Astrocyte (in vitro differentiated cells and primary cell): ENCODE data around the gene RNF150. TPM values are rescaled to one million over a fixed set of nuclear protein-coding genes. Genes with fewer than 3 reads are reported as not detected.

ENCODE experiments used
- DNase-seq: peaks from one replicate; pipeline ENCODE4 v3.0.0-alpha.2; 2010; ENCODE audit warnings: low read depth
- FAIRE-seq: peaks from 2 replicates; lab custom pipeline; 2011; peaks lifted over from hg19 to GRCh38; lab: Jason Lieb, UNC
- H2AFZ ChIP-seq: 2 replicates; pipeline ENCODE4 v1.6.0; 2012; ENCODE audit warnings: low read depth, low read length, inconsistent platforms
- H3K27ac ChIP-seq: 2 replicates; pipeline ENCODE4 v1.5.1; 2011; ENCODE audit warnings: low read depth, low read length, inconsistent platforms
- H3K27me3 ChIP-seq: 2 replicates; pipeline ENCODE4 v1.6.0; 2011; ENCODE audit warnings: low read length, inconsistent platforms; ENCODE audit not compliant: insufficient read depth
- H3K36me3 ChIP-seq: 2 replicates; pipeline ENCODE4 v1.5.1; 2011; ENCODE audit warnings: low read length, inconsistent platforms; ENCODE audit not compliant: insufficient read depth
- H3K4me1 ChIP-seq: 2 replicates; pipeline ENCODE4 v1.5.1; 2011; ENCODE audit warnings: low read length, inconsistent platforms; ENCODE audit not compliant: insufficient read depth
- H3K4me2 ChIP-seq: 2 replicates; pipeline ENCODE4 v1.6.0; 2012; ENCODE audit warnings: low read length, inconsistent platforms
- H3K4me3 ChIP-seq: 2 replicates; pipeline ENCODE4 v1.5.1; 2011; ENCODE audit warnings: low read depth, mild to moderate bottlenecking, low read length, inconsistent platforms; ENCODE audit not compliant: insufficient read depth
- H3K79me2 ChIP-seq: 2 replicates; pipeline ENCODE4 v1.6.0; 2012; ENCODE audit warnings: mild to moderate bottlenecking, low read length, inconsistent platforms; ENCODE audit not compliant: insufficient read depth
- H3K9ac ChIP-seq: 2 replicates; pipeline ENCODE4 v1.6.0; 2012; ENCODE audit warnings: mild to moderate bottlenecking, low read length, inconsistent platforms
- H3K9me3 ChIP-seq: 2 replicates; pipeline ENCODE4 v1.5.1; 2012; ENCODE audit warnings: low read depth, mild to moderate bottlenecking, low read length, inconsistent platforms; ENCODE audit not compliant: insufficient read depth
- H4K20me1 ChIP-seq: 2 replicates; pipeline ENCODE4 v1.6.0; 2012; ENCODE audit warnings: low read length, inconsistent platforms; ENCODE audit not compliant: insufficient read depth
- H3K27ac Mint-ChIP-seq: one replicate; pipeline ENCODE4 v1.8.0; 2021; ENCODE audit warnings: mild to moderate bottlenecking, mixed read lengths; ENCODE audit not compliant: unreplicated experiment
- H3K27me3 Mint-ChIP-seq: one replicate; pipeline ENCODE4 v1.8.0; 2021; ENCODE audit warnings: low read depth, mixed read lengths; ENCODE audit not compliant: unreplicated experiment
- H3K36me3 Mint-ChIP-seq: one replicate; pipeline ENCODE4 v1.8.0; 2021; ENCODE audit warnings: low read depth, mixed read lengths; ENCODE audit not compliant: unreplicated experiment
- H3K4me1 Mint-ChIP-seq: one replicate; pipeline ENCODE4 v1.8.0; 2021; ENCODE audit warnings: low read depth, mixed read lengths; ENCODE audit not compliant: unreplicated experiment
- H3K4me3 Mint-ChIP-seq: one replicate; pipeline ENCODE4 v1.8.0; 2021; ENCODE audit warnings: mild to moderate bottlenecking, moderate library complexity, mixed read lengths; ENCODE audit not compliant: unreplicated experiment
- H3K9me3 Mint-ChIP-seq: one replicate; pipeline ENCODE4 v1.8.0; 2021; ENCODE audit warnings: mild to moderate bottlenecking, mixed read lengths; ENCODE audit not compliant: unreplicated experiment
- CTCF ChIP-seq: IDR thresholded peaks from 2 replicates; pipeline ENCODE4 v1.5.1; 2011; ENCODE audit warnings: low read depth, mild to moderate bottlenecking, inconsistent platforms, low read length, moderate library complexity; ENCODE audit not compliant: insufficient read depth
- EZH2 ChIP-seq: IDR thresholded peaks from 2 replicates; pipeline ENCODE4 v1.6.1; 2012; ENCODE audit warnings: mild to moderate bottlenecking, low read length, inconsistent platforms; ENCODE audit not compliant: insufficient read depth
- total RNA-seq: library from RNA; stranded (reverse); gene quantifications from 2 replicates; pipeline ENCODE4 v1.2.1, GENCODE V29; 2021

Gene RNF150
- total RNA-seq, 1 donor from 2014 or later = 5.2 TPM

DNA sequence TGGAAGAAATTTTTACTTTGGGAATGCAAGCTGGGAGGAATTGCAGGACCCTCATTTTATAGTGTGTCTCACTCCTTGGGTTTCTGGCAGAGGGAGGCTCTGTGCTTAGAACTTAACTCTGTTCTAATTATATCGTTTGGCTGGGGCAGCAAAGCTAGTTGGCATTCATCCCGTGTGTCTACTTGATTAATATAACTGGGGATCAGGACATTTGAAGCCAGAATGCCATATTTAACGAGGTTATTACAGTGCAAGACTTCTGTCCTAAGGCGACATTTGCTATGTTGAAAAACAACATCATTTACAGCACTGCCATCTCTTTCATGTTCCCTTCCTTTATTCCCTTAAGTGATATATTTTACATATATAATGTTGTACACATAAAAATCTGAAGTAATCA lies 198.0 kb downstream of the RNF150 start:
- Histone ChIP-seq H3K27me3 (no peaks in the 10 kb centered on the region), H3K9me3 (no peaks in the 10 kb centered on the region), H2AFZ (no peak overlapping the region), H3K4me2 (no peak overlapping the region), H4K20me1 (no peaks in the 10 kb centered on the region), H3K36me3 (no peaks in the 10 kb centered on the region), H3K4me3 (no peak overlapping the region), H3K9ac (no peak overlapping the region), H3K4me1 (peaks cover 14% of the 10 kb centered on the region), H3K27ac (no peak overlapping the region), H3K79me2 (no peaks in the 10 kb centered on the region)
- DNase-seq = peak; percentile 61
- FAIRE-seq = no peak
- H3K36me3 Mint-ChIP-seq = no peaks in the 10 kb centered on the region
- peaks cover 6% of the 10 kb centered on the region for H3K4me1 Mint-ChIP-seq
- H3K4me3 Mint-ChIP-seq = no peak overlapping the region
- no peaks in the 10 kb centered on the region for H3K9me3 Mint-ChIP-seq
- no peaks in the 10 kb centered on the region for H3K27me3 Mint-ChIP-seq
- TF ChIP-seq EZH2 (no peak), CTCF (no peak)
- no peak overlapping the region for H3K27ac Mint-ChIP-seq

- TF ChIP-seq CTCF = no peak
- no peak for TF ChIP-seq EZH2
- peaks cover 5% of the 10 kb centered on the region for H3K4me1 ChIP-seq
- no peak for DNase-seq
- H3K9me3 ChIP-seq = no peaks in the 10 kb centered on the region
- no peak overlapping the region for H3K4me3 ChIP-seq
- no peak overlapping the region for H3K4me3 Mint-ChIP-seq
- H3K27me3 Mint-ChIP-seq = no peaks in the 10 kb centered on the region
- H3K9ac ChIP-seq = no peak overlapping the region
- no peak overlapping the region for H3K27ac ChIP-seq
- no peak for FAIRE-seq
- H3K27ac Mint-ChIP-seq = no peak overlapping the region
- peaks cover 2% of the 10 kb centered on the region for H3K4me1 Mint-ChIP-seq
- H3K27me3 ChIP-seq = no peaks in the 10 kb centered on the region
- H3K36me3 Mint-ChIP-seq = peaks cover 3% of the 10 kb centered on the region
- no peaks in the 10 kb centered on the region for H4K20me1 ChIP-seq
- H3K4me2 ChIP-seq = no peak overlapping the region
- no peak overlapping the region for H2AFZ ChIP-seq
- no peaks in the 10 kb centered on the region for H3K36me3 ChIP-seq
- no peaks in the 10 kb centered on the region for H3K79me2 ChIP-seq
- H3K9me3 Mint-ChIP-seq = no peaks in the 10 kb centered on the region
Measured at GRCh38 chr4:140932501-140933045, 200.7 kb downstream of the RNF150 start.

- no peak overlapping the region for H3K4me2 ChIP-seq
- H3K4me1 ChIP-seq = peaks cover 5% of the 10 kb centered on the region
- no peak for TF ChIP-seq CTCF
- TF ChIP-seq EZH2 = no peak
- H3K27me3 ChIP-seq = no peaks in the 10 kb centered on the region
- DNase-seq (peak; percentile 54), FAIRE-seq (no peak)
- H3K27ac ChIP-seq = no peak overlapping the region
- H3K4me1 Mint-ChIP-seq = peaks cover 3% of the 10 kb centered on the region
- no peaks in the 10 kb centered on the region for H3K36me3 ChIP-seq
- H3K9ac ChIP-seq = no peak overlapping the region
- H4K20me1 ChIP-seq = no peaks in the 10 kb centered on the region
- no peak overlapping the region for H2AFZ ChIP-seq
- H3K27ac Mint-ChIP-seq = no peak overlapping the region
- no peaks in the 10 kb centered on the region for H3K79me2 ChIP-seq
- no peaks in the 10 kb centered on the region for H3K9me3 ChIP-seq
- no peak overlapping the region for H3K4me3 Mint-ChIP-seq
- no peaks in the 10 kb centered on the region for H3K27me3 Mint-ChIP-seq
- no peak overlapping the region for H3K4me3 ChIP-seq
- no peaks in the 10 kb centered on the region for H3K9me3 Mint-ChIP-seq
- H3K36me3 Mint-ChIP-seq = peaks cover 3% of the 10 kb centered on the region
Measured at GRCh38 chr4:140931911-140932310, 201.4 kb downstream of the RNF150 start.
